ENCODE data around the gene KCNQ1.

DNA sequence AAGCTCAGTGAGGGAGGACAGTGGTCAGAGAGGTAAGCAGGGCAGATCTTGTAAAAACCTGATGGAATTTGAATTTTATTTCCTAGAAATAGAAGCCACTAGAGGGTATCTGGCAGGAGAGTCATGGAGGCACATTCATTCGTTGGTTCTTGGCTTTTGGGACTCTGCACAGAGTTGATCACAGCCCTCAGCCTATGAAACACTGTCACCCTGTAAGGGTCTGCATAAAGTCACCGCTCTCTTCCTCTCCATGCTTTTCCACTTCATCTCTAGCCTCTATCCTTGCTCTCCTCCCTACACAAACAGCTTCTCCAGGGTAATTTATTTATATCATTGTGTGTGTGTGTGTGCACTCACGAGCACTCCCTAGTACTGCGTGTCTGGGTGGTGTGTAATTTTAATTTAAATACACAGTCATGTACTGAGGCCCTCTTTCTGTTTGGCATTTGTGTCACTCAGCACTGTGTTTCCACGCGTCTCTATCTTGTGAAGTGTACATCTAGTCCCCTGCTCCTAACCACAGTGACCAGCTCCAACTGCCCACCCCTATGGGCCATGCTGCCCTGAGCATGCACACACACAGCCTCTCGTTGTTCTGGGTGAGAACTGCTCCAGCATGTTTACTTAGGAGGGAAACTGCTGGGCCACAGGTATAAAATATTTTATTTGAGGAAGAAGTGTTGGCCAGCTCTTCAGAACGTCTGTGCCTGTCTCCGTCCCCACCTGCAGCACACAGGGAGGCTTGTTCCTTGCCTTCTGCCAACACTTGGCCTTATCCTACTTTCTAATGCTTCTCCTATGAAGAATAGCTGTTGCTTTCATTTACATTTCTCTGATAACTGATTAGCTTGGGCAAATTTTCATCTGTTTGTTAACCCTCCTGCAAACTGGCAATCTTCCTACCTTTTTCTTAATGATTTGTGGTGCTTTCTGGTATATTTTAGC is 250.5 kb downstream of the KCNQ1 start:
- TF ChIP-seq POLR2A (IDR thresholded peaks at IDR 0.05; ENCODE audit: low read depth, low read length) (no peak), POLR2AphosphoS5 (IDR thresholded peaks at IDR 0.05; ENCODE audit: low read depth, low read length) (no peak), TAF1 (IDR thresholded peaks at IDR 0.05; ENCODE audit: borderline replicate concordance, low read depth, low read length) (no peak)

All from GM12892 (cell line).